NCI-H510A treated with DMSO at 0.1 percent for 48 hours (cell line): ENCODE measurements around the gene LSR.
"Not testable (repeated sequence)": the region's sequence is repeated elsewhere in the genome, so short reads cannot be mapped to it uniquely, and the experiment has no call there.

Source experiments
- DNase-seq: peaks from one replicate; lab custom pipeline; 2025; lab: John Stamatoyannopoulos, UW

Gene LSR

GRCh38 chr19:35286101-35286500 is 37.3 kb downstream of the LSR start:
- DNase-seq: not testable (repeated sequence)

- no peak for DNase-seq
Observed at GRCh38 chr19:35287713-35288112, 38.9 kb downstream of the LSR start.

GRCh38 chr19:35288331-35288730 is 39.5 kb downstream of the LSR start:
- no peak for DNase-seq

GRCh38 chr19:35288906-35289305 is 40.1 kb downstream of the LSR start:
- DNase-seq: no peak

GRCh38 chr19:35290381-35291127 is 41.8 kb downstream of the LSR start:
- DNase-seq: no peak

GRCh38 chr19:35291259-35291658 is 42.5 kb downstream of the LSR start:
- DNase-seq: no peak

- DNase-seq: no peak
Observed at GRCh38 chr19:35291916-35292315, 43.1 kb downstream of the LSR start, which contains the start of gene MAG. Gene MAG, plus strand, starts transcription at chr19:35292161. Its CDS starts 3,248 bp downstream, at chr19:35295409.

- DNase-seq: no peak
Observed at GRCh38 chr19:35292421-35293362, 43.9 kb downstream of the LSR start.

GRCh38 chr19:35293363-35293739 is 44.5 kb downstream of the LSR start:
- no peak for DNase-seq

- DNase-seq: no peak
Observed at GRCh38 chr19:35293808-35294207, 45.0 kb downstream of the LSR start.

GRCh38 chr19:35294328-35294727 is 45.5 kb downstream of the LSR start:
- DNase-seq: no peak

GRCh38 chr19:35294859-35295791 is 46.3 kb downstream of the LSR start:
- no peak for DNase-seq

GRCh38 chr19:35295792-35296462 is 47.1 kb downstream of the LSR start:
- DNase-seq: no peak

GRCh38 chr19:35296644-35297514 is 48.1 kb downstream of the LSR start:
- no peak for DNase-seq

- no peak for DNase-seq
Observed at GRCh38 chr19:35297515-35297848, 48.7 kb downstream of the LSR start.

GRCh38 chr19:35297922-35298321 is 49.1 kb downstream of the LSR start:
- DNase-seq: no peak

GRCh38 chr19:35298561-35298972 is 49.8 kb downstream of the LSR start:
- no peak for DNase-seq

GRCh38 chr19:35299523-35300338 is 50.9 kb downstream of the LSR start:
- DNase-seq: no peak

GRCh38 chr19:35300339-35300649 is 51.5 kb downstream of the LSR start:
- DNase-seq: no peak

GRCh38 chr19:35301961-35302360 is 53.2 kb downstream of the LSR start:
- DNase-seq: no peak
